ENCODE results near the gene AMZ1.

Gene AMZ1

GRCh38 chr7:2687881-2688318 is at the start of gene AMZ1:
TSS of gene AMZ1 (plus strand) at chr7:2688202. CDS start at chr7:2700452, 12,250 bp downstream.
- no peak for DNase-seq (ENCODE audit: low spot score)

GRCh38 chr7:2638224-2638991 is 49.6 kb upstream of the AMZ1 start:
- DNase-seq (ENCODE audit: low spot score) = no peak

- no peak for DNase-seq (ENCODE audit: low spot score)
These were observed 48.8 kb upstream of the AMZ1 start for GRCh38 chr7:2639181-2639681.

GRCh38 chr7:2639695-2640481 is 48.1 kb upstream of the AMZ1 start:
- no peak for DNase-seq (ENCODE audit: low spot score)

GRCh38 chr7:2640482-2640830 is 47.5 kb upstream of the AMZ1 start:
- no peak for DNase-seq (ENCODE audit: low spot score)

- no peak for DNase-seq (ENCODE audit: low spot score)
These were observed 47.1 kb upstream of the AMZ1 start for GRCh38 chr7:2640846-2641316.

- no peak for DNase-seq (ENCODE audit: low spot score)
These were observed 46.3 kb upstream of the AMZ1 start for GRCh38 chr7:2641406-2642393.

GRCh38 chr7:2643386-2644219 is 44.4 kb upstream of the AMZ1 start:
- no peak for DNase-seq (ENCODE audit: low spot score)

GRCh38 chr7:2644220-2644561 is 43.8 kb upstream of the AMZ1 start:
- no peak for DNase-seq (ENCODE audit: low spot score)

GRCh38 chr7:2644562-2645273 is 43.3 kb upstream of the AMZ1 start:
- no peak for DNase-seq (ENCODE audit: low spot score)

GRCh38 chr7:2645274-2645868 is 42.6 kb upstream of the AMZ1 start:
- DNase-seq (ENCODE audit: low spot score) = no peak

GRCh38 chr7:2646336-2646679 is 41.7 kb upstream of the AMZ1 start:
- no peak for DNase-seq (ENCODE audit: low spot score)

- DNase-seq (ENCODE audit: low spot score) = no peak
These were observed 41.1 kb upstream of the AMZ1 start for GRCh38 chr7:2646680-2647571.

GRCh38 chr7:2647594-2648172 is 40.3 kb upstream of the AMZ1 start:
- DNase-seq (ENCODE audit: low spot score) = no peak

- no peak for DNase-seq (ENCODE audit: low spot score)
These were observed 38.7 kb upstream of the AMZ1 start for GRCh38 chr7:2649139-2649838.

GRCh38 chr7:2649991-2650390 is 38.0 kb upstream of the AMZ1 start:
- DNase-seq (ENCODE audit: low spot score) = no peak

GRCh38 chr7:2650451-2650850 is 37.6 kb upstream of the AMZ1 start:
- DNase-seq (ENCODE audit: low spot score) = no peak

GRCh38 chr7:2651336-2651735 is 36.7 kb upstream of the AMZ1 start:
- no peak for DNase-seq (ENCODE audit: low spot score)
